CD4-positive, alpha-beta T cell treated with Interleukin-21 for 1 hour (primary cell): ENCODE results near the gene MUTYH.
A peak's percentile ranks its signal among the peaks of the same experiment; 100 is the strongest.

Experiments
- DNase-seq: peaks from one replicate; pipeline ENCODE4 v3.0.0-alpha.2; 2020

Gene MUTYH

GRCh38 chr1:45348609-45348965 is 8.3 kb upstream of the MUTYH start:
- DNase-seq, result no peak

- DNase-seq, result no peak
Measured at GRCh38 chr1:45348020-45348419, 7.8 kb upstream of the MUTYH start.

DNA sequence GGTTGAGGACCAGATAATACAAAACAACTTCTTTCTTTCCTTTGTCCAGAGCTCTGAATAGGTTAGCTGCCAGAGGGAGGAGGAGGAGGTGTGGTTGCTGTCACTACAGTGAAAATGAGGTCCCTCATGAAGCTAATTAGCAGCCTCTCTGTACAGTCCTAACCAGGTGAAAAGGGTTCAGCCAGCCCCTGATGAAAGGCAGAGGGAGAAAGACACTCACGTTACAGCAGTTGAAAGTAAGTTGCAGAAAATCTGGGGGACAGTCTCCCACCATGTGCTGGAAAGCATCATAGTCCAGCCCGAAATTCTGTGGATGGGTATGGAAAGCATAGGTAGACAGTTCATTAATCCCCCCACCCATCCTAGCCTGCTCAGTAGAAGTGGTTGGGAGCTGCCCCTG is 6.2 kb upstream of the MUTYH start:
- DNase-seq, result no peak

DNA sequence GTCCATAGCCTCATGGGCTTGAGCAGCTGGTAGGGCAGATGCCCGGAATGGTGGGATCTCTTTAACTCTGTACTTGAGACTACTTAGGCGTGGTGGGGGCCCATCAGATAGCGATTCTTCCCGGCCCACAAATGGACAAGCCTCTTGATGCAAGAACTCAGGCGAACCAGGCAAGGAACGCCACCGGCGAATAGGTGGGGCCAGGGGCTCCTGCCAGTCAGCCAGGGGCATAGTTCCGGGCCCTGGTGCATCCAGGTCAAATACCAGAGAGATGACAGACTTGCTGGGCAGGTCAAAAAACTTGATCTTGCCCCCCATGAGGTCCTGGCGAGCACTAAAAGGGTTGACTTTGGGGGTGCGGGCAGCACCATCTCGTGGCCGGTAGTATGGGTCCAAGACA is 4.8 kb upstream of the MUTYH start:
- no peak for DNase-seq

DNA sequence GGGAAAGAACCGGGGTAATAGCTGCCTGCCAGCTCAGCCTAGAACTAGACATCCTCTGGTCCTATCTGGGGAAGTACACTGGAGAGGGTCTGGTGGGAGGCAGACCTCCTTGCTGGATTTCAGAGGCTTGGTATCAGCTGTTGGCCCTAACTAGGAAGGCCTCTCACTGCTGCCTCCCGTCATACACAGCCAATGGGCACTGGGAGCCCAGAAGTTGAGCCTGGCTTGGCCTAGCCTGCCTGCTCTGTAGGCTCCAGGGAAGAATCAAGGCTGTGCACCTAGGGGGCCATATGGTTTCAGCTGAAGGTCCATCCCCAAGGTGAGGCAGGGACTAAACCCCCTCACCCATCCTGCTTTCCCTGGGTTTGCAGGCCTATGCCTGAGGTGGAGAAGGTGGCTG is 4.3 kb upstream of the MUTYH start:
- no peak for DNase-seq

GRCh38 chr1:45340816-45341466 is 701 bp upstream of the MUTYH start:
- peak; percentile 30 for DNase-seq

- DNase-seq, result no peak
Measured at GRCh38 chr1:45337630-45338325, 2.5 kb downstream of the MUTYH start.

- DNase-seq, result no peak
Measured at GRCh38 chr1:45335855-45336324, 4.3 kb downstream of the MUTYH start.

DNA sequence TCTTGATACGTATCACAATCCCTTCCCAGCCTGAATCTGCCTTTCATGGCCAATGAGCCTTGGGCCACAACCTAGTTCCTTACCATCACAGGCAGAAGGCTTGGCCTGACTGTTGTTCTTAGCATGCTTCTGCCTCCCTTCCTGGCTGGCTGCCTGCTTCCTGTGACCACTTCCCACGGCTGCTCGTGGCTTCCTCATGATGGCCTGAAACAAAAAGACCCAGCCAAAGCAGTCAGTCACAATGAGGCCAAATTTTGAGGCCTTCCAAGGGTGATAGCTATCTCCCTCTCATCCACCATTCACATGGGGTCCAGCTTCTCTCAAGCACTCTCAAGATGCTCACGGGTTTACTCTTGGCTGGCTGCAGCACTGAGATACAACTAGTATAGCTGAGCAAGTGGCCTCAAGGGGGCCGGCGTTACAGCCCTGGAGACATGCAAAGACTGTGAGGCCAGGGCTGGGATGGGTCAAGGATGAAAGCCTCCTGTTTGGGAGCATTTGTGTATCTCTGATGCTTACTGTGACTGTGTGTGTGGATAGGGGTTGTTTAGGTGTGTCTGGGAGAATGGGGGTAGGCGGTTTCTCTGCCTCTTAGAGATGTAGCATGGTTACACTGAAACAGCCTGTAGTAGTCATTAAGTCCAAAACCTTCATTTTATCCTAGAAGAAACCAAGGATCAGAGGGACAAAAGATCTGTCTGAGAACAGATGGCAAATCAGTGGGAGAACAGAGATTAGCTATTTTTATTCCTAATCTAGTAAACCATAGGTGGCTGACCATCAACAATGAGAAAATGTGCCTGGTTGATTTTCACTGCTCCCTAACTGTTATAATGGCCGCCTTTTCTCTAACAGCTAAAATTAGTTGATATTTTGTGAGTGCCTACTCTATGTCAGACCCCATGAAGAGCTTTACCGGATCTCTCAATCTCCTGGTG is 5.7 kb downstream of the MUTYH start:
- no peak for DNase-seq

GRCh38 chr1:45332346-45332720 is 7.9 kb downstream of the MUTYH start:
- DNase-seq, result no peak

DNA sequence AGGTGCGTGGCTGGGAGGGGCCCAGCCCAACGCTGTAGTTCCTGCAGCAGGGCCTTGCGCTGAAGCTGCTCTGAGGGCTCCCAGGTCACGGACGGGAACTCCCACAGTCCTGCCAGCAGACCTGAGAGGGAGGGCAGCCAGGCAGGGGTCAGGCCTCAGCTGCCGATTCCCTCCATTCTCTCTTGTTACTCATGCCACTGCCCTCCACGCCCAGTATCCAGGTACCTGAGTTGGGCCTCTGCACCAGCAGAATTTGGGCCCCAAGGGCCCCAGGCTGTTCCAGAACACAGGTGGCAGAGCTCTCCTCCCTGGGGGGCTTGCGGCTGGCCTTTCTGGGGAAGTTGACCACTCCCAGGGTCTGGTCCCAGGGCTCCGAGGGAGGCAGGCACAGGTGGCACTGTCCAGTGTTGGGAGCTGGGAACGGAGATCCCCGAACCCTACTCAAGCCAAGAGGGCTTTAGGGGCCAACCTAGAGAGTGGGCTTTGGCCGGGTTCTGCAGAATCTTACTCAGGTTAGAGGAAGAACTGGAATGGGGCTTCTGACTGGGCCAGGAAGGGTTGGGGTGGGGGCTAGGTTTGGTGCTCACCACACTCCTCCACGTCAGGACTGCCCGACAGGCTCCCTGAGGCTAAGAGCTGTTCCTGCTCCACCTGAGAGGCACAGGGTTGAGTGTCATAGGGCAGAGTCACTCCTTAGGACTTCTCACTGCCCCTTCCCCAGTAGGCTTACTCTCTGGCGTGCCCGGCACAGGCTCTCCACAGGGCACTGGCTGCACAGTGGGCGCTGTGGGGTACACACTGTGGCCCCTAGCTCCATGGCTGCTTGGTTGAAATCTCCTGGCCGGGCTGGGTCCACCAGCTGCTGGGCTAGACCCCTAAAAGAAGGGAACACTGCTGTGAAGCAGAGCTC is 8.5 kb downstream of the MUTYH start:
- no peak for DNase-seq

- no peak for DNase-seq
Measured at GRCh38 chr1:45329445-45329844, 10.8 kb downstream of the MUTYH start.

GRCh38 chr1:45328680-45329079 is 11.6 kb downstream of the MUTYH start:
- DNase-seq, result no peak

- no peak for DNase-seq
Measured at GRCh38 chr1:45327644-45328515, 12.4 kb downstream of the MUTYH start.

- peak; percentile 59 for DNase-seq
Measured at GRCh38 chr1:45326627-45327623, 13.3 kb downstream of the MUTYH start, which contains the start of gene HPDL. HPDL (plus strand) TSS chr1:45326895; CDS start chr1:45327149, 254 bp downstream.

- no peak for DNase-seq
Measured at GRCh38 chr1:45325851-45326506, 14.3 kb downstream of the MUTYH start.

GRCh38 chr1:45322486-45323040 is 17.7 kb downstream of the MUTYH start:
- no peak for DNase-seq

DNA sequence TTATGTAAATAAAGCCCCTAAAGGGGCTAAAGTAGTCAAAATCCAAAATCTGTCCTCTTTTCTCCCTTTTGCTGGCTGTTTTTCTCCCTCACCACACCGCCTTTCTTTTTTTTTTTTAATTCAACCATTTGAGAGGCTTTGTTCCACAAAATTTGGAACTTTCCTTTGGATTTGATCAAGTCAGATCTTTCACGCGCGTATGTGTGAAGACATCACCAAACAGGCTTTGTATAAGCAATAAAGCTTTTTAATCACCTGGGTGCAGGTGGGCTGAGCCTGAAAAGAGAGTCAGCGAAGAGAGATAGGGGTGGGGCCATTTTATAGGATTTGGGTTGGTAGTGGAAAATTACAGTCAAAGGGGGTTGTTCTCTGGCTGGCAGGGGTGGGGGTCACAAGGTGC is 18.8 kb downstream of the MUTYH start:
- DNase-seq, result no peak

GRCh38 chr1:45319761-45320160 is 20.5 kb downstream of the MUTYH start:
- no peak for DNase-seq
